Measurements from ENCODE around the gene DLK2.
"Not testable (repeated sequence)": the region's sequence is repeated elsewhere in the genome, so short reads cannot be mapped to it uniquely, and the experiment has no call there.

Gene DLK2

GRCh38 chr6:43455531-43456428, at the start of gene DLK2:
Gene DLK2 (minus strand): TSS chr6:43455548. CDS start chr6:43454825, 723 bp downstream.
- peaks cover 27% of the 10 kb centered on the region for H3K27me3 ChIP-seq (ENCODE audit: control insufficient read depth, insufficient read depth, low read length)
- H3K9ac ChIP-seq (ENCODE audit: low read length), result no peak within 1 kb of the TSS
- peaks cover 6% of the 10 kb centered on the region for H3K4me1 ChIP-seq (ENCODE audit: control insufficient read depth, insufficient read depth, low read length)
- no peaks in the 10 kb centered on the region for H3K9me3 ChIP-seq (ENCODE audit: control insufficient read depth, low read length)
- no peak within 1 kb of the TSS for H3K4me3 ChIP-seq (ENCODE audit: low read length)
- no peaks in the 10 kb centered on the region for H3K36me3 ChIP-seq (ENCODE audit: control insufficient read depth, insufficient read depth, low read length)

DNA sequence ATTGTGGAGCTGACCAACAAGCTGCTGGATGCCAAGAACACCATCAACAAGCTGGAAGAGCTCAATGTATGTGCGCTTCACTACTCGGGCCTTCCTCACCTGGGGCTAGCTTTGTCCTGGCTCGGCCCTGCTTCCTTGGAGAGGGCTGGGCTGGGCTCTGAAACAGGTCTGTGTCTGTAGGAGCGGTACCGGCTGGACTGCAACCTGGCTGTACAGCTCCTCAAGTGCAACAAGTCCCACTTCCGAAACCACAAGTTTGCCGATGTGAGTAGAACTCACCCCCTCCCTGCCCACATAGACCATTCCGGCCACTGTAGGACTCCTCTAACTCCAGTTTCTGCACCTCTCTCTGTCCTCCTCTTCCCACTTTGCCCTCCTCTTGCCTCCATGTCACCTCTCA, 48.1 kb upstream of the DLK2 start:
- no peaks in the 10 kb centered on the region for H3K4me1 ChIP-seq (ENCODE audit: control insufficient read depth, insufficient read depth, low read length)
- H3K9ac ChIP-seq (ENCODE audit: low read length), result no peak overlapping the region
- H3K4me3 ChIP-seq (ENCODE audit: low read length), result no peak overlapping the region
- peaks cover 7% of the 10 kb centered on the region for H3K27me3 ChIP-seq (ENCODE audit: control insufficient read depth, insufficient read depth, low read length)
- no peaks in the 10 kb centered on the region for H3K9me3 ChIP-seq (ENCODE audit: control insufficient read depth, low read length)
- peaks cover 37% of the 10 kb centered on the region for H3K36me3 ChIP-seq (ENCODE audit: control insufficient read depth, insufficient read depth, low read length)

DNA sequence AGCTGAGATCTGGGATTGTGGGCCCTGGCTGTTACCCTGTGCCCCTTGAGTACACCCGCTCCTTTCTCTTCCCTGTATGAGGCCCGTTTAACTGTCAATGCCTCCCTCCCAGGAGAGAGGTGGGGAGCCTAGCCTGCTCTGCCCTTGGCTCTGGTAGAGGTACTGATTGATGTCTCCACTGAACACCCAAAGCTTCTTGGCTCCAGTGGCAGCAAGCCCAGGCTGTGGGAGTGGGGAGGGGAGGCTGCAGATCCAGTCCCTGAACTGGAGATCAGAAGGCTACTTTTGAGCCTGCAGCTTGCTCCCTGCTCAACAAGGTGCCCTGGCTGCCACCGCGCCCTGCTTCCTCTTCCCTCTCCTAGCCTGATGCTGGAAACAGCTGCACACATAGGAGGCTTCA, 47.3 kb upstream of the DLK2 start:
- no peaks in the 10 kb centered on the region for H3K27me3 ChIP-seq (ENCODE audit: control insufficient read depth, insufficient read depth, low read length)
- peaks cover 42% of the 10 kb centered on the region for H3K36me3 ChIP-seq (ENCODE audit: control insufficient read depth, insufficient read depth, low read length)
- H3K4me1 ChIP-seq (ENCODE audit: control insufficient read depth, insufficient read depth, low read length), result no peaks in the 10 kb centered on the region
- H3K9ac ChIP-seq (ENCODE audit: low read length), result no peak overlapping the region
- no peak overlapping the region for H3K4me3 ChIP-seq (ENCODE audit: low read length)
- no peaks in the 10 kb centered on the region for H3K9me3 ChIP-seq (ENCODE audit: control insufficient read depth, low read length)

DNA sequence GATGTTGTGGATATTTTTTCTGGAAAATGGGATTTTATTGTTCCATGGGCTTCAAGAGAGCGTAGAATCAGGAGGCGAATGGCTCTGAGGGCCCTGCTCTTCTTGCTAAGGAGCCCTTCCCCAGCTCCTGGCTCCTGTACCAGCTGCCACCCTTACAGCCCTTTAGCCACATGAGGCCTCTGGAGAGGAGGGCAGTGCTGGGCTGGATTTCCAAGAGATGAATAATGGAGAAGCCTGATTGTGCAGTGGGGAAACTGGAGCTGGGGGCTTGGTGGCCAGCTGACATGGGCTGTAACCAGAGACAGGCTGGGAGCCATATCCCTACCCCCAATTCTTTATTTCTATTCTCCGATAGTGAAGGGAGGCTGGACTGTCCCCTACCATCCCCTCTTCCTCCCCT, 45.6 kb upstream of the DLK2 start:
- Histone ChIP-seq H3K9me3 (ENCODE audit: control insufficient read depth, low read length) (no peaks in the 10 kb centered on the region), H3K4me1 (ENCODE audit: control insufficient read depth, insufficient read depth, low read length) (peaks cover 6% of the 10 kb centered on the region), H3K36me3 (ENCODE audit: control insufficient read depth, insufficient read depth, low read length) (peaks cover 46% of the 10 kb centered on the region), H3K27me3 (ENCODE audit: control insufficient read depth, insufficient read depth, low read length) (no peaks in the 10 kb centered on the region), H3K9ac (ENCODE audit: low read length) (no peak overlapping the region), H3K4me3 (ENCODE audit: low read length) (no peak overlapping the region)

DNA sequence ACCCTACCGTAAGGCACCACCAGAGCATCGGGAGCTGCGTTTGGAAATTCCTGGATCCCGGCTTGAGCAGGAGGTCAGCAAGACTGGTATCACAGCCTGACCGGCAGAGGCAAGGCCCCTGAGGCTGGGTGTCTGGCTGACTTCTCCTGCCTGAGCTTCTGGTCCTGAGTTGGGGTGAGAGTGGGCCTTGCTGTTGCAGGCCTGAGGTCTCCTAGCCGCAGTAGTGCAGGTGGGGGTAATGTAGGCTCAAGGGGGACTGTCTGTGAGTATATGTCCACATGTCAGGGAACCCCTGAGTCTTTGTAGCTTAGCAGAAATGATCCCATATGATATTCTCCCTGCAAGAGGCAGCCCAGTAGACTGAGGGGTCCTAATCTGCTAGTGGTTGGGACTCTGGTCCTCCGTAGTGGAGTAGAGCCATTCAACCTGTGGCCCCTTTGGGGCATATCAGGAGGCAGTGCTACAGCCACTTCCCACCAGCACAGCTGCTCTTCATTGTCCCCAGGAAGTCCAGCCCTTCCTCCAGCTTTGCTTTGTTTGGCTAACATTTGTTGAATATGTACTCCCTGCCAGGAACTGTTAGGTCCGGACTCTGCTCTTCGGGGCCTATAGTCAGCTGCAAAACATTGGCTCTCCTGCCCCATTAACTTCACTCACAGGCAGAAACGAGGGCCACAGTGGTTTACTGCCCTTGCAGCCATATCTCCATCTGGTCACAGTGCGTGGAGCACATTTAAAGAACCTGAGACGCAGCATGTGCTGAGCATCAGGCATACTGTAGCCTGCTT, 43.9 kb upstream of the DLK2 start:
- Histone ChIP-seq H3K36me3 (ENCODE audit: control insufficient read depth, insufficient read depth, low read length) (peaks cover 42% of the 10 kb centered on the region), H3K27me3 (ENCODE audit: control insufficient read depth, insufficient read depth, low read length) (no peaks in the 10 kb centered on the region), H3K9ac (ENCODE audit: low read length) (no peak overlapping the region), H3K4me1 (ENCODE audit: control insufficient read depth, insufficient read depth, low read length) (peaks cover 23% of the 10 kb centered on the region), H3K4me3 (ENCODE audit: low read length) (no peak overlapping the region), H3K9me3 (ENCODE audit: control insufficient read depth, low read length) (no peaks in the 10 kb centered on the region)

DNA sequence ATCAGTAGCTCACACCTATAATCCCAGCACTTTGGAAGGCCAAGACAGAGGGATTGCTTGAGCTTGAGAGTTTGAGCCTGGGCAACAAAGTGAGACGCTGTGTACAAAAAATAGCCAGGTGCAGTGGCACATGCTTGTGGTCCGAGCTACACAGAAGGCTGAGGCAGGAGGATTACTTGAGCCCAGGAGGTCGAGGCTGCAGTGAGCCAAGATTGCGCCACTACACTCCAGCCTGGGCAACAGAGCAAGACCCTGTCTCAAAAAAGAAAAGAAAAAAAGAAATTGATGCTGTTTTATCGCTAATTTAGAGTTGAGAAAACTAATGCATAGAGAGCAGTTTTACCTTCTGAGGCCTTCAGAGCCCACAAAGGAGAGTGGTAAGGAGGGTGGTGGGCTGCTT, 42.9 kb upstream of the DLK2 start:
- not testable (repeated sequence) for H3K4me3 ChIP-seq (ENCODE audit: low read length); H3K27me3 ChIP-seq (ENCODE audit: control insufficient read depth, insufficient read depth, low read length); H3K9ac ChIP-seq (ENCODE audit: low read length); H3K9me3 ChIP-seq (ENCODE audit: control insufficient read depth, low read length)
- Histone ChIP-seq H3K36me3 (ENCODE audit: control insufficient read depth, insufficient read depth, low read length) (peaks cover 42% of the 10 kb centered on the region), H3K4me1 (ENCODE audit: control insufficient read depth, insufficient read depth, low read length) (peaks cover 32% of the 10 kb centered on the region)

GRCh38 chr6:43497689-43498088, 42.3 kb upstream of the DLK2 start:
- H3K9ac ChIP-seq (ENCODE audit: low read length), result no peak overlapping the region
- H3K9me3 ChIP-seq (ENCODE audit: control insufficient read depth, low read length), result no peaks in the 10 kb centered on the region
- H3K4me3 ChIP-seq (ENCODE audit: low read length), result no peak overlapping the region
- no peaks in the 10 kb centered on the region for H3K27me3 ChIP-seq (ENCODE audit: control insufficient read depth, insufficient read depth, low read length)
- peaks cover 38% of the 10 kb centered on the region for H3K4me1 ChIP-seq (ENCODE audit: control insufficient read depth, insufficient read depth, low read length)
- peaks cover 40% of the 10 kb centered on the region for H3K36me3 ChIP-seq (ENCODE audit: control insufficient read depth, insufficient read depth, low read length)

DNA sequence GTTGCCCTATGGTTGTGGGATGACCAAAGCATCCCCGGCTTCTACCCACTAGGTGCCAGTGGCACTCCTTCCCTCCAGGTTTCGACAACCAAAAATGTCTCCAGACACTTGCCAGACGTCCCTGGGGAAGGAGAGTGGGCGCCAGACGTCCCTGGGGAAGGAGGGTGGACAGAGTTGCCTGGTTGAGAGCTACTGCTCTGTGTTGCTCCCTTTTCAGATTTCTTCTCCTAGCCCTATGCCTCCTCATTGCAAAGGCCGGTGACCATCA, 41.7 kb upstream of the DLK2 start:
- H3K4me3 ChIP-seq (ENCODE audit: low read length), result no peak overlapping the region
- H3K36me3 ChIP-seq (ENCODE audit: control insufficient read depth, insufficient read depth, low read length), result peaks cover 34% of the 10 kb centered on the region
- peaks cover 45% of the 10 kb centered on the region for H3K4me1 ChIP-seq (ENCODE audit: control insufficient read depth, insufficient read depth, low read length)
- no peaks in the 10 kb centered on the region for H3K27me3 ChIP-seq (ENCODE audit: control insufficient read depth, insufficient read depth, low read length)
- no peaks in the 10 kb centered on the region for H3K9me3 ChIP-seq (ENCODE audit: control insufficient read depth, low read length)
- no peak overlapping the region for H3K9ac ChIP-seq (ENCODE audit: low read length)

GRCh38 chr6:43496370-43497128, 41.2 kb upstream of the DLK2 start:
- no peaks in the 10 kb centered on the region for H3K27me3 ChIP-seq (ENCODE audit: control insufficient read depth, insufficient read depth, low read length)
- no peak overlapping the region for H3K4me3 ChIP-seq (ENCODE audit: low read length)
- peaks cover 33% of the 10 kb centered on the region for H3K36me3 ChIP-seq (ENCODE audit: control insufficient read depth, insufficient read depth, low read length)
- no peaks in the 10 kb centered on the region for H3K9me3 ChIP-seq (ENCODE audit: control insufficient read depth, low read length)
- H3K4me1 ChIP-seq (ENCODE audit: control insufficient read depth, insufficient read depth, low read length), result peaks cover 48% of the 10 kb centered on the region
- peak overlapping the region; percentile 22 for H3K9ac ChIP-seq (ENCODE audit: low read length)

DNA sequence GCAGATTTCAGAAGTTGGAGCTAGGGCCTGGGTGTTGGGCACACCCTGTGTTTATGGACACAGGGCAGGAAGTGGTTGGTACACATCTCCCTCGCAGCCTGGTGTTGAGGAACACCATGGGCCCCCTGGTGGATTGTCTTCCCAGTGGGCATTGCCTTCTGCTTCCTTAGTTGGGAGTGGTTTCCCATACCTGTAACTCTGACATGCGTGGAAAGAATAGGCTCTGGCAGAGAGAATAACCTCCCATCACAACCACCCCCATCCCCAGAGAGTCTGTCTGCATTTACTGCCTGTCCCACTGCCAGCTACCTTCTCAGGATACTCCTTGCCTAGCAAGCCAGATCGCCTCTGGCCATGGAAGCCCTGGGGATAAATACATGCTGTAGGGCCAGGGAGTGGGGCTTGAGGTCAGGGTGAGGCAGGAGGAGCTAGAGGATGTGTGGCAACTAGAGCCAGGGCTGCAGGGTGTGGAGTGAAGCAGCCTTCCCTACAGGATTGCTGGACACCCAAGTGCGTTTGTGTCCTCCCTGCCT, 40.1 kb upstream of the DLK2 start:
- Histone ChIP-seq H3K27me3 (ENCODE audit: control insufficient read depth, insufficient read depth, low read length) (no peaks in the 10 kb centered on the region), H3K4me1 (ENCODE audit: control insufficient read depth, insufficient read depth, low read length) (peaks cover 48% of the 10 kb centered on the region), H3K9me3 (ENCODE audit: control insufficient read depth, low read length) (no peaks in the 10 kb centered on the region), H3K9ac (ENCODE audit: low read length) (no peak overlapping the region), H3K4me3 (ENCODE audit: low read length) (no peak overlapping the region), H3K36me3 (ENCODE audit: control insufficient read depth, insufficient read depth, low read length) (peaks cover 24% of the 10 kb centered on the region)

DNA sequence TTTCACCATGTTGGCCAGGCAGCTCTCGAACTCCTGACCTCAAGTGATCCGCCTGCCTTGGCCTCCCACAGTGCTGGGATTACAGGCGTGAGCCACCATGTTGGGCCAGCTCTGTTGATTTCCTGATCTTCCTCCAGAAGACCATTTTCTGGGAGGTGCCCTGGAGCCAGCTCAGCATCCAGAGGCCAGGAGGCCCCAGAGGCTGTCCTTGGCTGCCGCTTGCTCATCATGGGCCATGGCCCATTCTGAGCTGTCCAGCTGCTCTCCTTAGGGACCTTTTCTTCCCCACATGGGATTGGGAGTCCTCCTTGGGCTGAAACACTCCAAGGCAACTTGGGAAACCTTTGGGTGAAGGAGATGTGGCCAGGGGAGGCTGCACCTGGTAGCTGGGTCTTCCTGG, 39.4 kb upstream of the DLK2 start:
- H3K4me3 ChIP-seq (ENCODE audit: low read length), result no peak overlapping the region
- H3K9me3 ChIP-seq (ENCODE audit: control insufficient read depth, low read length), result no peaks in the 10 kb centered on the region
- H3K4me1 ChIP-seq (ENCODE audit: control insufficient read depth, insufficient read depth, low read length), result peaks cover 48% of the 10 kb centered on the region
- H3K9ac ChIP-seq (ENCODE audit: low read length), result no peak overlapping the region
- H3K27me3 ChIP-seq (ENCODE audit: control insufficient read depth, insufficient read depth, low read length), result no peaks in the 10 kb centered on the region
- H3K36me3 ChIP-seq (ENCODE audit: control insufficient read depth, insufficient read depth, low read length), result peaks cover 17% of the 10 kb centered on the region

GRCh38 chr6:43494321-43494720, 39.0 kb upstream of the DLK2 start:
- Histone ChIP-seq H3K27me3 (ENCODE audit: control insufficient read depth, insufficient read depth, low read length) (no peaks in the 10 kb centered on the region), H3K9me3 (ENCODE audit: control insufficient read depth, low read length) (no peaks in the 10 kb centered on the region), H3K9ac (ENCODE audit: low read length) (no peak overlapping the region), H3K36me3 (ENCODE audit: control insufficient read depth, insufficient read depth, low read length) (peaks cover 12% of the 10 kb centered on the region), H3K4me3 (ENCODE audit: low read length) (no peak overlapping the region), H3K4me1 (ENCODE audit: control insufficient read depth, insufficient read depth, low read length) (peaks cover 48% of the 10 kb centered on the region)
